Inflammatory macrophage treated with lipopolysaccharide for 4 hours (primary cell): ENCODE measurements around the gene EFCAB11.
"Not testable (repeated sequence)": the region's sequence is repeated elsewhere in the genome, so short reads cannot be mapped to it uniquely, and the experiment has no call there.

ENCODE experiments used
- DNase-seq: peaks from one replicate; pipeline ENCODE4 v3.0.0-alpha.2; 2020

EFCAB11 gene

DNA sequence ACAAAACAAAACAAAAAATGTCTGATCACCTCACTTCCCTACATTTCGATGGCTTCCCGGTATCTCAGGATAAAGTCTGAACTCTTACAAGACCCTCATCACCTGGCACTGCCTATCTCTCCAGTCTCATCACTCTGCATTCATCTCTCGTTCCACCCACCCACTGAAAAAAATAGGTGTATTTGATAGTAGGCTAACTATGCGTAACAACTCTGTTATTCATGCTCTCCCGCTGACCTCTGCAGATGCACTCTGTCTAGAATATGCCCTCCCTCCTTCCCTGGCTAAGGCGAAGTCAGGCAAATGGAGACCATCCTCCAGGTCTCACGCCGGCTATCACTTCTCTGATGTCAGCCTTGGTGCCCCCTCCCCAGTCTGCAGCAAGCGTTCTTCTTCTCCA, 44.9 kb downstream of the EFCAB11 start:
- DNase-seq = no peak

DNA sequence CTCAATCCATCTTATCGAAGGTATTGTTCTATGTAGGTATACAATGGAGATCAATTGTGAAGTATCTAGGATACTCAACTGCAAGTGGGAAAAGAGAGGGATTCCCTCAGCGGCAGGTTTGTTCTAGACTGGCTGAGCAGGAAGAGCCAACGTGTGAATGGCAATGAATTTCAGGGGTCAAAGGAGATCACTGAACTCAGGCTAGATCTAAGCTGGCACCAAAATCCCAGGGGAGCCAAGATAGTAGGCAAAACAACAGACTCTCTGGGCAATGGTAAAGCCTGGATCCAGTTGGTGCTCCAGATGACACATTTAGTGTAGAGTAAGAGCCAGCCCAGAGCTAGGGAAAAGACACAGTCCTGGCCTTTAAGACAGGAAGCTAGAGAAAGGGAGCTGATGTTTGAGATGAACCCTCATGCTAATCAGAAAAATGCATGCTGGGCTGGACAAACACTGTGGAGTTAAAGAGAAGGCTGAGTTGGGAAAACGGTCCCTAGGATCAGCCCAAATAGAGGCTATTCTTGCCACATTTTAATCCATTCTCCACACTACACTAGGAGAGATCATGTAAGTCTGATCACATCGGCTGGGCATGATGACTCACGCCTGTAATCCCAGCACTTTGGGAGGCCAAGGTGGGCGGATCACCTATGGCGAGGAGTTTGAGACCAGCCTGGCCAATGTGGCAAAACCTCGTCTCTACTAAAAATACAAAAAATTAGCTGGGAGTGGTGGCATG, 45.6 kb downstream of the EFCAB11 start:
- DNase-seq = no peak

DNA sequence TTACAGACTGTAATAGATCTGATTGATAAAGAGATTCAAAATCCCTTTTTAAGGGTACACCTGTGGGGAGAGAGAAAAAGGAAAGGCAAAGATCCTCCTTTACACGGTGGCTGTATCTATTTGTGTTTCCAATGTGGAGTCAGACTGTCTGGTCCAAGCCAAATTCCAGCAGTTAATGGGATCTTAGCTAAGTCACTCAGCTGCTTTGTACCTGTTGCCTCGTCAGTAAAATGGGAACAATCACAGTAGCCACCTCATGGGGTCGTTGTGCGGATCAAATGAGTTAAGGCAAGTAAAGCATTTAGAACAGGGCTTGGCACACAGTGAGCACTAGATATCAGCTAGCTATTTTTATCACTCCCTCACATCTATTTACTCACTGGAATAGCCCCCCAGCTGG, 46.9 kb downstream of the EFCAB11 start:
- no peak for DNase-seq

DNA sequence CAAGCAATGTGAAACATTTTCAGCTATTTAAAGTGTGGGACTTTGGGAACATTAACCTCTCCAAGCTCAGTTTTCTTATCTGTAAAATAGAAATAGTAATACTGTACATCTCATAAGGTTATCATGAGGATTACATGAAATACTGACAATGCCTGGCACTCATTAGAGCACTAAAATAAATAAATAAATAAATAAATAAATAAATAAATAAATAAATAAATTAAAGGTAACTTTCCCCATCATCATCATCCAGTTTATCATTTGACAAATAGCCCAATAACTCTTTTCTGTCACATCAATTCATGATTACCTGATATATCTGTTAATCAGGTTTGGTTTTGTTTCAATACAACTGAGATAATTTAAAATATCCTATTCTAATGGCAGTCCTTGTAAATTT, 48.5 kb downstream of the EFCAB11 start:
- no peak for DNase-seq

DNA sequence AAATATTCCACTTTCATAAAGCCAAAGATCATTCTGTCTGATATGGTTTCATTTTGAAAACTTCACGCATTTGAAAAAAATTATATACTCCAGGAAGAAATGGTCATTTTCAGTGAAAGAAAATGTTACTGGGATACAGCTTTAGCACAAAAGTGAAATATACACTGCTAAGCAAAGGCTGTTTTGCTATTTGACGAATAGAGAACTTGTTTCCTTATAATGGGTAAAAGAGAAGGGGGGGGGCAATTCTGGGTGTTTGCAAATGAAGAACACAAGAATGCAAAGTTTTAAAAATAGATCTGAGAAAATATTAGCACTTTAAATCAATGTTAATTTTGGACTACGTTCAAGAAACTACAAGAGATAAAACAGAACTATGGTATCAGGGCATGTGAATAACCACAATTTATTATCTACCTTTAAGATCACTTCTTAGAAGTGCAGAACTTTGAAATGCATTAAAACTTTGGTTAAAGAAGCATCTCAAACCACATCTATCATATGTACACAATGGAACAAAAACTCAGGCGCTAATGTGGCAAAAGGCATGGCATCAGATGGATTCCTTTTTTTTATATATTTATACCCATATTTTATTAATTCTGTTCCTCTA, 51.1 kb downstream of the EFCAB11 start:
- no peak for DNase-seq

DNA sequence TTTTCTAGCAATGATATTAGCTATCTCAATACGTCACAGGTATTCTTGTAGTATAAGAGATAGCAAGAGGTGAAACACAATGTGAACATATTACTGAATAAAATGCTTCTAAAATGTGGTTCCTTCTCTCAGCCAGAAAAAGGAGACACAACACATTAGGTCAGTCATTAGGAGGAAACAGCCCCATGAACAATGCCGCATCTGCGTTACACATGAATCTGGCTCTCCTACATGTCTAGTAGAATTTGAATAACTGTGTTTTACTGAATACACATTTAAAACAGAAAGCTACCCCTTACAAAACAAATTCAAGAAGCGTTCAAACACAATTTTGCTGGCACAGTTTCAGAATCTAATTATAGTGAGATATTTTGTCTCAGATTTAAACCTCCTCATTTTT, 51.6 kb downstream of the EFCAB11 start:
- no peak for DNase-seq

DNA sequence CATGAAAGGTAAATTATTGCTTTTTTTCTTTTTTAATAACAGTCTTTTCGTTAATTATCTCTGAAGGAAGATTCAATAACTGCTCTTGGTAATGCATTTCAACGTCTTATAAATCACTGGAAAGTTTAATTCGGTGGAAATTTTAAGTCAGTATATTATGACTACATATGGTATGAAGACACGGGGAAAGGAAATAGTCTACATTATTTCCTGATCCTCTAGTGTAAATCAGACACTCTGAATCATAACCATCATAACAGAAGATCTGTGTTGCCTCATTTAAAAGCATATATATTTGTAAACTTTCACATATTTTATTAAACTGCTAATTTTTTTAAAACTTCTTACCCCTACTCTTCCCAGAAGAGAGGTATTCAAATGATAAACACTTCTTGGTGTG, 53.7 kb downstream of the EFCAB11 start:
- no peak for DNase-seq

DNA sequence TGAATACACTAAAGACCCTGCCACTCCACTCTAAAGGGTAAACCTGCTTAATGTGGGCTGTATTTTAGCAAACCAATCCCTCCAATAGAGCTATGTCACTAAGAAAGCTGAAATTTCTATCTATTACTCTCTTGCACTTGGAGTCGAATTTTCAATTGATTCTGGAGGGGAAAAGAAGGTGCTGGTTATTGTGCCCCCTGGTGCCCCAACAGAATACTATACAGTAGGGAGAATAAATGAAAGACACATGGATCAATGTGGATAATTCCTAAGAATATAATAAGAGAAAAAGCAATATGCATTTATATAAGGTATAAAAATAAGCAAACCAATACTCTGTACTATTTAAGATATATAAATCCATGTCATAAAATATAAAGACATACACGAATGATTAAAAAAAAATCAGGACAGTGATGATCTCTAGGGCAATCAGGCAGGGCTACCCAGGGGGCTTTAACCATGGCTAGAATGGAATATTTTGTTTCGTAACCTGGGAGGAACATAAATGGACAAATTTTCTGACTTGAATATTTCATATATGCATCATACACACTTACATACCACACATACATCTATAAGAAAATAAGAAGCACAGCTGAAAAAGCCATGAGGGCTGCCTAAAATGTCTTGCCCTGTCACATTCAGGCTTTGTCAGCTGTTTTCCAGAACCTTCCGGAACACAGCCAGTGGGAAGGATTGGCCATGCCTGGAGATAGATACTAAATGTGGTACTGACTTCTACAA, 54.4 kb downstream of the EFCAB11 start:
- no peak for DNase-seq

DNA sequence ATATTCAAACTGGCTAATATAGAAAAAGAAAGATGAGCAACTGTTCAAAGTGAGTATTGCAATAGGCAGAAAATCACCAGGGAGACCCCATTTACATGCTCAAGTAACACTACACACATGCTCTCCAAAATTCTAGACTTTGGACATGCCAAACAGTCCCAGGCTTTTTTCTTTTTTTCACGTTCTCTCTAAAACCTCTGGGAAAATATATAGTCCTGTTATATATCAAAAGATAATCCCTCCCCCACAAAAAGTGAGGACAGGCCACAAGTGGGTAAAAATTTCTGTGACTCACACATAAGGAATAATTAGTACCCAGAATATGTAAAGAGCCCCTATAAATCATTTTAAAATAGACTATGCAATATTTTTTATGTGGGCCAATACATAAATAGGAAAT, 55.2 kb downstream of the EFCAB11 start:
- DNase-seq = no peak

DNA sequence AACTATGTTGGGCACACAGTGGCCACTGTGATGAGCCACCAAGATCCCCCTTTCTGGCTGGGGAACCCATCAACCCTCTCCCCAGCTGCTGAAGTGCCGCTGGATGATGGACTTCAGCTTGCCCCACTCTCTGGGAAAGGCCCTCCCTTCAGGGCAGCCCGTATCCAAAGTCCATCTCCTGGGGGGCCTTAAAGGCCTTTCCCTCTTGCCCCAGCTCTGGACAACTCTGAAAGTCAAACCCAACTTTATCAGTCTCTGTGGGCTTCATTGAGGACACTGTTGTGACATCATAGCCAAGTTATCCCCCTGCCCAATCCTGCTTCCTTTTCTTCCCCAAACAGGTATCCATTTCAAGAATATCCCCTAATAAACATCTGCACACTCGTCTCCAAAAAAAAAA, 61.1 kb downstream of the EFCAB11 start:
- not testable (repeated sequence) for DNase-seq

DNA sequence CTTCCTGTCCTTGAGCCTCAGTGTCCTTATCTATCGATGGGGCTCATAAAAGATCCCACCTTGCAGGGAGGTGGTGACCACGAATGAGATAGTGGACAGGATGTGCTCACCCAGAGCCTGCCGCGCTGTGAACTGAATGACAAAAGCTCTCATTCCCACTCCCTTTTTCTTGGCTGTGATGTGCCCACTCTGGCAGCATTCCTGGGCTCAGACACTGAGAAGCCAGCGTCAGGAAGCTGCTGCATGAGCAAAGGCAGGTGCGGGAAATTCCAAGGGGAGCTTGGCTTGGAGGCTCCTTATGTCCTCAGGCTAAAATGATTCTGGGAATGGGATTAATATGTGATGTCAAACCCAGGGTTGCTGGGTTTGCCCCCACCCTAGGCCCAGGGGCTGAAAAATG, 61.6 kb downstream of the EFCAB11 start:
- DNase-seq = no peak

DNA sequence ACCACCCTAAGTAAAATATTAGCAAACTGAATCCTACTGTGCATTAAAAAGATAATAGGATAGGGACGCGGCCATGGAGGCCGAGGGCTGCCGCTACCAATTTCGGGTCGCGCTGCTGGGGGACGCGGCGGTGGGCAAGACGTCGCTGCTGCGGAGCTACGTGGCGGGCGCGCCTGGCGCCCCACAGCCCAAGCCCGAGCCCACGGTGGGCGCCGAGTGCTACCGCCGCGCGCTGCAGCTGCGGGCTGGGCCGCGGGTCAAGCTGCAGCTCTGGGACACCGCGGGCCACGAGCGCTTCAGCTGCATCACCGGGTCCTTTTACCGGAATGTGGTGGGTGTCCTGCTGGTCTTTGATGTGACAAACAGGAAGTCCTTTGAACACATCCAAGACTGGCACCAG, 62.8 kb downstream of the EFCAB11 start:
- not testable (repeated sequence) for DNase-seq

DNA sequence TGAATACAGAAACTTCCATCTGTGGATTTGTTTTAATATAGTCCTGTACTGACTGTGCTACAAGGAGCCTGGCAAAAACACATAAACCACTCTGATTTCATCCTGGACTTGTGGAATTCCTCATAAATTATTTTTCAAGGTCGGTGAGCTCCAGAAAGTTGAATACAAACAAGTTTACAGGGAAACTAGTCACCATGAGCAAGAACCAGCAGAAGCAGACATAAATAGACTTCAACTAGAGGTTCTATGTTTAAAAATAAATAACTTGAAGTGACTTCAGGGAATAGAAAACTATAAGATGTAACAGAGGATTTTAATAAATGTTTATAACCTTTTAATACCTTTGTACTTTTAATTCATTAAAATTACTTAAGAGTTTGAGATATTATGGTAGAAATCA, 63.5 kb downstream of the EFCAB11 start:
- DNase-seq = no peak

DNA sequence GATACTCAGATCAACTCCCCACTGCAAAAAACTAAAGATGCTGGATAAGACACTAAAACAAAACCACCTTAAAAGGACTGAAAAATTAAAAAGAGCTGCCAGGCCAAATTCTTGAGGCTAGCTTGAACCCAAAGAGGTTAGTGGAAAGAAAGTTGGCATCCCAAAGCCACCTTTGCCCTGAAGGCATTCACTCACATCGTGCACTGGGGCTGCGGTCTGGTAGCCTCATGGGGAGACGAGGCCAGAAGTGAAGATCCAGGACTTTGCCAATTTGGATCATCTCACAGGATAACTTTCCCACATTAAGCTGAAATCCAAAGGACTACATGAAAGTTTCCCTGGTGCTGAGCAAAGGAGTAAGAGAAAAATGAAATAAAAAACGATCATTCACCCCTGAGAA, 63.9 kb downstream of the EFCAB11 start:
- no peak for DNase-seq

DNA sequence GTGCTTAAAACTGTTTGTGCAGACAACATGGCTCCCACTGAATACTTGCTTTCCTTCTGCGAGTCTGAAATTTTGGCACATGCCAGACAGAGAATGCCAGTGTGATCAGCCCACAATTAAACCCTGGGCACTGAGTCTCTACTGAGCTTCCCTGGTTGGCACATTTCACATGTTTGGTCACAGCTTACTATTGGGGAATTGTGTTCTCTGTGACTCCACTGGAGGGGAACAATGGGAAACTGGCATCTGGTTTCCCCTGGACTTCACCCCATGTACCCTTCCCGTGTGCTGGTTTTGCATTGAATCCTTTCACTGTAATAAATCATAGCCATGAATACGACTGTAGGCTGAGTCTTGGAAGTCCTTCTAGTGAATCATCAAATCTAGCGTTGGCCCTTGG, 64.9 kb downstream of the EFCAB11 start:
- DNase-seq = no peak

DNA sequence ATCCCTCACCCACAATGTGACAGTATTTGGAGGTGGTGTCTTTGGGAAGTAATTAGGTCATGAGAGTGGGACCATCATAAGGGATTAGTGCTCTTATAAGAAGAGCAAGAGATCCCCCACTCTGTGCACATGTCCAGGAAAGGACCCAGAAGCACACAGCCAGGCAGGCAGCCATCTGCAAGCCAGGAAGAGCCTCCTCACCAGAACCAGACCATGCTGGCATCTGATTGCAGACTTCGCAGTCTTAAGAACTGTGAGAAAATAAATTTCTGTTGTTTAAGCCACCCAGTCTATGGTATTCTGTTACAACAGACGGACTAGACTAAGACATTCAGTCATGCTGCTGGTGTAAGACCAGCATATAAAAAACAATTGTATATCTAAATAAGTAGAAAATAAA, 69.8 kb downstream of the EFCAB11 start:
- DNase-seq = no peak

DNA sequence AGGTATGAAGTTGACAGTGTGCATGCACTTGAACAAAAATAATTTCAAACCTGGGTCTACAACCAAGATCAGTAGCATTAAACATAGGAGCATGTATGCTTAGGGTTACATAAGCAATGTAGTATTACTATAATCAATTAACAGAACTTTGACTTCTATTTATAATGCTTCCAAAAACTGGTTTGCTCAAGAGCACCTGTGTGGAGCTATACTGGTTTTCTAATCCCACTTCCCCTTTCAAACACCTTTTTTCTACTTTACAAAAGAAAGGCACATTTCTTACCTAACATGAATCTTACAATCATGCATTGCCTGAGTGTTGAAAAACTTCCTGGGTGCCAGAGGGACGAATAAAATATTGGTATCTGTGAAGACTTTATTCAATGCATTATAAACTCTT, 72.7 kb downstream of the EFCAB11 start:
- no peak for DNase-seq

DNA sequence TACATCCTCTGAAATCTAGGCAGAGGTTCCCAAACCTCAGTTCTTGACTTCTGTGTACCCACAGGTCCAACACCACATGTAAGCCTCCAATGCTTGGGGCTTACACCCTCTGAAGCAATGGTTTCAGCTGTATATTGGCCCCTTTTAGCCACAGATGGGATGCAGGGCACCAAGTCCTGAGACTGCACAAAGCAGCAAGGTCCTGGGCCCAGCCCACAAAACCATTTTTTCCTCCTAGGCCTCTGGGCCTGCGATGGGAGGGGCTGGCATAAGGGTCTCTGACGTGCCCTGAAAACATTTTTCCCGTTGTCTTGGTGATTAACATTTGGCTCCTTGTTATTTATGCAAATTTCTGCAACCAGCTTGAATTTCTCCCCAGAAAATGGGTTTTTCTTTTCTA, 80.4 kb downstream of the EFCAB11 start:
- not testable (repeated sequence) for DNase-seq

DNA sequence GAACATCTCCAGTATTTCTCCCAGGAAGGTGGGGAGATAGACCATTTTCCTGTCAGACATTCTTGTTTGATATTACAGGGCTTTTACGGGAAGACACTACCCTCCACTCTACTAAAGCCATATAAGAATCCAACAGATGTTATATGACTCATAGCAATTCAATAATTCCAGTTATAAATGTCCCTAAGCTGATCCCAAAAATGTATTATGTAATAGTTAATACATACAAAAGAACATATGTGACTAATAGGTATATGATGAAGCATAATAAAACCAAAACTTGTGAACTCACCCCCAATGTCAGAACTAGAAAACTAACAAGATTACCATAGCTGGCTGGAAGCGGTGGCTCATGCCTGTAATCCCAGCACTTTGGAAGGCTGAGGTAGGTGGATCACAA, 84.2 kb downstream of the EFCAB11 start:
- no peak for DNase-seq

DNA sequence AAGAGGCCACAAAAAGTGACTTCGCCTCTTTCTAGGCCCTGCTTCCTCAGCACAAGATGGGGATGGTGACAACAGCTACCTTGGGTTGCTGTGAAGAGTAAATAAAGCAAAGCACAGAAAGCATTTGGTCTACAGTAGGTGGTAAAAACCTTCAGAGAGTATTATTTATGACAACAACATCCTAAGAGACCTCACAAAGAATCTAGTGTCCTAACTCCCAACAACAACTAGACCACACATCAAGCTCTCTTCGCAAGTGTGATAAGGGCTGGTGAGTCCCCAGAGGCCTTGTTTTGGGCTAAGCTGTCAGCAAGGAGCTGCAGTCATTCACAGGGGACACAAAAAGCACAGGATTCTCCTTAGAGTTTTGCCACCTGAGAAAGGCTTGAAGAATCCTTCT, 84.9 kb downstream of the EFCAB11 start:
- no peak for DNase-seq

DNA sequence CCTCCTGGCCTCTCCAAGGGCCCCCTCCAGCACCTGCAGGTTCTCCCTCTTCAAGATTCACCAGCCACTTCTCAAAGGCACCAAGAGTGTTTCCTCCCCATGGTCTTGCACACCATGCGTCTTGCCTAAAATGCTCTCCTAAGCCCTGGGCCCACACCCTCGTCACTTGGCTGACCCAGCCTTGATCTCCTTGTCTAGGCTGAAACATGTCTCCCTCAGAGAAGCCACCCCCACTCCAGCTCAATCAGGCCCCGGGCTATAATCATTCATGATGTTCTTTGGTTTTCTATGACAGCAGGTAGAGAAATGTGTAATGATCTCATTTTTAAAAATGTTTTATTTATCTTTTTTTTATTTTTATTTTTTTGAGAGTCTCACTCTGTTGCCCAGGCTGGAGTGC, 88.1 kb downstream of the EFCAB11 start:
- no peak for DNase-seq

DNA sequence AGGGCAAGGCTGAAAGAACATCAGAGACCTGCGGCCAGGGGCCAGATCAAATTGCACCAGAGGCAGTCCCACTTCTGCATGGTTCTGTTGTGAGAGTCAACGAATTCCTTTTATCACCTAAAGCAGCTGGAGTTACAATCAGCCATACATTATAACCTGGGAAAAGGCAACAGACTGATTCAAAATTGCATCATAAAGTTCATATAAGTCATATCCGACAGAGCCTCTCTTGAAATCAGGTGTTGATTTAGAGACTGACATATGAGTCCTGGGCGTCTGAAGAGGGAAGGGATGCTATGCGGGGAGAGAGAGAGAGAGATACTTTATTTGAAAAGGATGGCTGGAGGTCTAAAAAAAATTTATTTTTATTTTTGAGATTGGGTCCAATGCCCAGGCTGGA, 89.4 kb downstream of the EFCAB11 start:
- no peak for DNase-seq

DNA sequence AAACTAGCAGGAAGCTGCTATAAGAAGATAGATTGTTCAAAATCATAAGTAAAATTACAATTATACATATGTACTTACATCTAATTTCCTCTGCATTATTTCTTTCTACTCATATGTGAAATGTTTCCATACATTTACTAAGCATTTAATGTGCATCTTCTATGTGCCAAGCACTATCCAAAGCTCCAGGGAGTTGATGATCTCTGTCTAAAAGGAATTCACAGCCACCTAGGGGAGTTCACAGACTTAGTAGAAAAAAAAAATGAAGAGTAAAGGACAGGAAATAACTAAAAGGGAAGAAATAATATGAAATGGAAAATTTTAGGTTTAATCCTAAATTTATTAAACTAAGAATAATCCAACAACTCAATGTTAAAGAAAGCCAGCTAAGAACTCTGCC, 91.7 kb downstream of the EFCAB11 start:
- DNase-seq = no peak

DNA sequence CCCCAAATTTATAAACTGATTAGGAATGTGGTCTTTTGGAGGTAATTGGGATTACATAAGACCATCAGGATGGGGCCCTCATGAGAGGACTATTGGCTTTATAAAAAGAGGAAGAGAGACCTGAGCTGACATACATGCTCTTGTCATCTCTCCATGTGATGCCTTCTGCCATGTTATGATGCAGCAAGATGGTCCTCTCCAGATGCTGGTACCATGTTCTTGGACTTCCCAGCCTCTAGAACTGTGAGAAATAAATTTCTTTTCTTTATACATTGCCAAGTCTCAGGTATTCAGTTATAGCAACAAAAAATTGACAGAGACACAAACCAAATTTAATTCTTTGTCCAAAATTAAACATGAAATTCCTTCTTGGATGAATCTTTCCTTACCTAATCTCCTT, 92.9 kb downstream of the EFCAB11 start:
- no peak for DNase-seq
